B cell (primary cell): ENCODE measurements around the gene MTX1.

Experiments
- CTCF ChIP-seq: fragments of 200-600 bp; IDR thresholded peaks from one replicate; pipeline ENCODE4 v1.8.0; 2022; ENCODE audit warnings: antibody characterized with exemption, mild to moderate bottlenecking
- EZH2 ChIP-seq: IDR thresholded peaks from 2 replicates; pipeline ENCODE4 v1.6.1; 2012; ENCODE audit warnings: borderline replicate concordance, low read depth, mild to moderate bottlenecking, moderate library complexity, low read length; ENCODE audit not compliant: insufficient read depth, poor library complexity, severe bottlenecking

- TF ChIP-seq CTCF, result no peak
- TF ChIP-seq EZH2, result no peak
Observed at GRCh38 chr1:155219592-155220031, 11.1 kb downstream of the MTX1 start.
